Stomach smooth muscle (tissue), 2 donors: ENCODE results near the gene ZFYVE28.

Experiments
- H3K27ac ChIP-seq: one replicate; pipeline ENCODE4 v1.7.0; 2013; ENCODE audit warnings: mild to moderate bottlenecking, low read length, inconsistent platforms
- H3K27me3 ChIP-seq, 2 donors: one replicate each; pipeline ENCODE4 v1.7.0; 2013; ENCODE audit warnings: low read length in 2 of 2; ENCODE audit not compliant: insufficient read depth in 2 of 2, control insufficient read depth in 1 of 2
- H3K36me3 ChIP-seq, 2 donors: one replicate each; pipeline ENCODE4 v1.7.0; 2013; ENCODE audit warnings: low read length in 2 of 2; ENCODE audit not compliant: control insufficient read depth in 2 of 2, insufficient read depth in 2 of 2
- H3K4me1 ChIP-seq: one replicate; pipeline ENCODE4 v1.7.0; 2013; ENCODE audit warnings: low read length; ENCODE audit not compliant: control insufficient read depth, insufficient read depth
- H3K4me3 ChIP-seq, 2 donors: one replicate each; pipeline ENCODE4 v1.7.0; 2013; ENCODE audit warnings: low read length in 2 of 2
- H3K9ac ChIP-seq, 2 donors: one replicate each; pipeline ENCODE4 v1.7.0; 2013; ENCODE audit warnings: low read length in 2 of 2, mild to moderate bottlenecking in 1 of 2
- H3K9me3 ChIP-seq, 2 donors: one replicate each; pipeline ENCODE4 v1.7.0; 2013; ENCODE audit warnings: low read length in 2 of 2; ENCODE audit not compliant: control insufficient read depth in 2 of 2
- donor health status: healthy.
- donor health status: Pancreatic carcinoma.

Gene ZFYVE28

DNA sequence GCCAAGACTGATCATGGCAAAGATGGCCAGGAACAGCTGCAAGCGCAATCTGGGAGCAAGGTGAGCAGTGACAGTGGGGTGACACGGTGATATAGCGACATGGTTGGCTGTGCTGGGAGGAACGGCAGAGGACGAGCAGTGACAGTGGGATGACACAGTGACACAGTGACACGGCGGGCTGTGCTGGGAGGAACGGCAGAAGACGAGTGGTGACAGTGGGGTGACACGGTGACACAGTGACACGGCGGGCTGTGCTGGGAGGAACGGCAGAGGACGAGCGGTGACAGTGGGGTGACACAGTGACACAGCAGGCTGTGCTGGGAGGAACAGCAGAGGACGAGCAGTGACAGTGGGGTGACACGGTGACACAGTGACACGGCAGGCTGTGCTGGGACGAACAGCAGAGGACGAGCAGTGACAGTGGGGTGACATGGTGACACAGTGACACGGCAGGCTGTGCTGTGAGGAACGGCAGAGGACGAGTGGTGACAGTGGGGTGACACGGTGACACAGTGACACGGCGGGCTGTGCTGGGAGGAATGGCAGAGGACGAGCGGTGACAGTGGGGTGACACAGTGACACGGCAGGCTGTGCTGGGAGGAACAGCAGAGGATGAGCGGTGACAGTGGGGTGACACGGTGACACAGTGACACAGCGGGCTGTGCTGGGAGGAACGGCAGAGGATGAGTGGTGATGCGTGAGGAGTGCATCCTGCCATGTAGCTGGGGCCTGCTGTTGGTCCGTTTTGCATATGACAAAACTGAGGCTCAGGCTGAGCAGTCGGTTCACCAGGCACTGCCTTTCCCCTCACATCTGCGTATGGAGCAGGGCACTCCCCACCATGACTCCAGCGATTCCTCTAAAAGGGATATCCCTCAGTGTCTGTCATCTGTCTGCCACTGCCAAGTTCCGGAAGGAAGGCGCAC lies 120.6 kb downstream of the ZFYVE28 start:
- Histone ChIP-seq H3K27me3 (no peaks in the 10 kb centered on the region), H3K9ac (no peak overlapping the region), H3K36me3 (no peaks in the 10 kb centered on the region), H3K4me3 (no peak overlapping the region), H3K9me3 (peaks cover 0 to 6% of the 10 kb centered on the region in 2 donors), H3K4me1 (peaks cover 14% of the 10 kb centered on the region), H3K27ac (no peak overlapping the region)

DNA sequence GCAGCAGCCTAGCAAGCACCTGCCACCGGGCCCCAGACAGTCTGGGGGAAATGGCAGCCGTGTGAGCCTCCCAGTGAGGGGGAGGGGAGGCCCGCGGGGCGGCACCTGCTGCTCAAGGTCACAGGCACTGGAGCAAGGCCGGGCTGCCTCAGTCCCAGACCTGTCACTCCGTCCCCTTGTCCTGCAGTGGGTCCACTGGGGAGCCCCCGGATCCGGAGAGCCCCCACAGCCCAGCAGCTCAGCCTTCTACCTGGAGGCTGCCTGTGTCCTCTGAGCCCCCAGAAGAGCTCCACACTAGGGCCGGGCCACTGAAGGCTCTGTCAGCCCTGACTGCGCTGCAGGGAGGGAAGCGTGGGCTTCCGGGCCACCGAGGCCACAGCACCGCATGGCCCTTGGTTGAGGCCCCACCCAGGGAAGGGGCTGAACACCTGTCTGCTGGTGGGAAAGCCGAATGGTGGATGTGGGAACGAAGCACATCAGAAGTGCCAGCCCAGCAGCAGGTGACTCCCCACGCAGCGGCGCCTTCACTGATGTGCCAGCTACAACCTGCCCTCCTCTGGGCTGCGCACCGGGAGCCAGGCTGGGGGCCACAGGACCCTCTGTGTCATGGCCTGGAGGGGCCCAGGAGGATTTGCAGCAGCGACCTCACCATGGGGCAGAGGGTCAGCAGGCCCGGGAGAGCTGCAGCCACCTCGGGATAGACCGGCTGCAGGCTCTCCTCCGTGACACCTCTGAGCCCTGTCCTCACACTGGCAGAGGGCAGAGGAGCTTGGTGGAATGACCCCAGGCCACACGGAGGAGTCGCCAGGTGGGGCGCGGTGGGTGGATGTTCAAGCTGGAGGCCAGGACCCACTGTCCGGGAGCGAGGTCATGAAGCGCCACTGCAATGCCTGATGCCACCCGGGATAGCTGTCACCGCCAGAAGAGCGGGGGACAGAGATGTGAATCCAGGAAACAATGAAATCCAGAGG lies 121.5 kb downstream of the ZFYVE28 start:
- H3K9me3 ChIP-seq = no peaks in the 10 kb centered on the region
- H3K27ac ChIP-seq = no peak overlapping the region
- peaks cover 13% of the 10 kb centered on the region for H3K4me1 ChIP-seq
- H3K9ac ChIP-seq = no peak overlapping the region
- no peaks in the 10 kb centered on the region for H3K36me3 ChIP-seq
- H3K4me3 ChIP-seq = no peak overlapping the region
- H3K27me3 ChIP-seq = no peaks in the 10 kb centered on the region

DNA sequence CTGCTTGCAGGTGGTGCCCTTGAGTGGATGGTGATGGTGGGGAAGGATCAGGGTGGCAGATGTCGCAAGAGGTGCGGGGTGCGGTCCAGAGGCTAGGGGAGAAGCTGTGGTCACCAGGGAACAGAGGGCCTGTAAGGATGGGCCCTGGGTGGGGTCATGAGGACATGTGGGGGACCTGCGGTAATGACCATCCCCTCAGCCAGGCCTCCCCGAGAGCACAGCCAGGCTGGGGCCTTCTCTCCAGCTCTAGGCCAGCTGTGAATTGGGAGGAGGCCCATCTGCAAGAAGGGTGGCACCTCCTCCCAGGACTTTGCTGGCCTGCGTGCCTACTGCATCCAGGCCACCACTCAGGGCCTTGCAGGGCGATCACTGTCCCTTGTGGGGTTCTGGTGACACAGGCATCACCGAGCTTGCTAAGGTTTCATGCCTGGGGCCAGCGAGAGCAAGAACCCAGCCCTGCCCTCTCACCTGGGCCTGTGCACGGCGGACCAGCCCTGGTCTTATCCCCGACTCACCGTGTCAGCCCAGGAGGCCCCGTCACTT lies 122.5 kb downstream of the ZFYVE28 start:
- H3K9me3 ChIP-seq = no peaks in the 10 kb centered on the region
- no peak overlapping the region for H3K9ac ChIP-seq
- H3K27ac ChIP-seq = no peak overlapping the region
- peaks cover 3% of the 10 kb centered on the region for H3K4me1 ChIP-seq
- H3K4me3 ChIP-seq = no peak overlapping the region
- H3K36me3 ChIP-seq = no peaks in the 10 kb centered on the region
- H3K27me3 ChIP-seq = no peaks in the 10 kb centered on the region

DNA sequence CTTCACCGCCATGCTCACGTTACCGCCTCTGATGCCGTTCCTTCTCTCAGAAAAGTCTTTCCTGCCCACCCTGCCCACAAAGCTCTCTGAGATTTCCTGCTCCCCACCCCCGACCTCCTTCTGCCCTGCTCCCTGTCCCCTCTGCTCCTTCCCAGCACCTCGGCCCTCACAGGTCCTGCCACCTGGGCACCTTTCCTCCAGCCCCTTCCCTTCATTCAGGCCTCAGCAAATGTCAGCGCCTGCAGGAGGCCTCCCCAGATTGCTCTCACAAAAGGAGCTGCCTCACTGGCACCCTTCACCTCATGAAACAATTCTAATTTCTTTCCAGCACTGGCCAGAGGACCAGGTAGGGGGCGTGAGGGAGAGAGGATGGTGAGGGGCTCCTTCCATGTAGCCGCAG lies 122.9 kb downstream of the ZFYVE28 start:
- Histone ChIP-seq H3K36me3 (no peaks in the 10 kb centered on the region), H3K27me3 (no peaks in the 10 kb centered on the region), H3K4me3 (no peak overlapping the region), H3K4me1 (no peaks in the 10 kb centered on the region), H3K9ac (no peak overlapping the region), H3K9me3 (no peaks in the 10 kb centered on the region), H3K27ac (no peak overlapping the region)

DNA sequence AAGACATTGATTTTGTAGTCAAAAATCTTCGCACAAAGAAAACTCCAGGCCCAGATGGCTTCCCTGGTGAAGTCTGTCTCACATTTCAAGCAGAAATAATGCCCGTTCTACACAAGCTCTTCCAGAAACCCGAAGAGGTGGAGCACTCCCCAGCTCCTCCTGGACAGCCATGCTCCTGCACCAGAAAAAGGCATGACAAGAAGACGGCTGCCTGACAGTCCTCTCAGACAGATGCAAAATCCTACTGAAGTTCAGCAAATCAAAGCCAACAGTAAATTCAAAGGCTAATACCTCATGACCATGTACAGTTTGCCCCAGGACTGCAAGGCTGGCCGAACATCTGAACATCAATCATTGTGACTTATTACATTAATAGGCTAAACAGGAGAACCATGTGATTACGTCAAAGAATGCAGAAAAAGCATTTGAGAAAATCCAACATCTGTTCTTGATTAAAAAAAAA lies 125.8 kb downstream of the ZFYVE28 start:
- Histone ChIP-seq H3K36me3 (no peaks in the 10 kb centered on the region), H3K4me3 (no peak overlapping the region), H3K9ac (no peak overlapping the region), H3K27me3 (no peaks in the 10 kb centered on the region), H3K27ac (no peak overlapping the region), H3K9me3 (no peaks in the 10 kb centered on the region), H3K4me1 (no peaks in the 10 kb centered on the region)

DNA sequence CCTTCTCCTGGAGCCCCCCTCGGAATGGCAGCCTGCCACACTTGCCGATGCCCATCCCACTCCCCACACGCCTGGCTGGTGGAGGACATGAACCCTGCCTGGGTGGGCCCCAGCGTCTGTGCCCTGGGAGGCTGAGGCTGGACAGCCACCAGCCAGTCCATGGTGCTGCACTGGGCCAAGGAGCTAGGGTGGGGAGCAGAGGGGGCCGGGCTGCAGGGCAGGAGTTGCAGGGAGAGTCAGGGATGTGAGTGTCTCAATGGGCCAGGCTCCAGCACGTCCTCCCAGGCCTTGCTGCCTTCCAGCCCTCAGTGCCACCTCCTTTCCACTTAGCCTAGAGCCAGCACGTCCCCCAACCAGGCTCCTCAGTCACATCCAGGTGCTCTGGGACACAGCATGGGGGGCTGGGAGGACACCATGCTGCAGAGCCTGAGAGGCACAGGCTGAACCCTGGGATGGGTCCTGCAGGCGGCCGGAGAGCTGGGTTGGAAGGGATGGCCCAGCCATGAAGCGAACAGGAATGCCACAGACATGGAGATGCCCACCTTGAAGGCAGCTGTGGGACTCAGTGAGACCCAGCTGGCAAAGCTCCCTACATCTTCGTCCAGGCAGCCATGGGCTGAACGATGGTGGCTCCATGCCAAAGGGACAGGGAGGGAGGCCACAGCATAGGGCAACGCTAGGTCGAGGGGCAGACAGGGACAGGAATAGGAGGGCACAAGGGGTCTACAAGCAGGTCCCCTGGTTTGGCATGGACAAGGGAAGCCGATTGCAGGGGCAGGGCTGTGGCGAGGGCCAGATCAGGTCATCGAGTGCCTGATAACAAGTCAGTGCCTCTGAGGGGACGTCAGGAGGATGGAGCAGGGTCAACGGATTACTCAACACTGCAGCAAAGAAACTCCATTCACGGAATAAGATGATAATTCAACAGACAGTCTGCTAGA lies 126.5 kb downstream of the ZFYVE28 start:
- no peaks in the 10 kb centered on the region for H3K27me3 ChIP-seq
- H3K9ac ChIP-seq = no peak overlapping the region
- no peak overlapping the region for H3K27ac ChIP-seq
- no peaks in the 10 kb centered on the region for H3K9me3 ChIP-seq
- no peaks in the 10 kb centered on the region for H3K4me1 ChIP-seq
- no peak overlapping the region for H3K4me3 ChIP-seq
- H3K36me3 ChIP-seq = no peaks in the 10 kb centered on the region

DNA sequence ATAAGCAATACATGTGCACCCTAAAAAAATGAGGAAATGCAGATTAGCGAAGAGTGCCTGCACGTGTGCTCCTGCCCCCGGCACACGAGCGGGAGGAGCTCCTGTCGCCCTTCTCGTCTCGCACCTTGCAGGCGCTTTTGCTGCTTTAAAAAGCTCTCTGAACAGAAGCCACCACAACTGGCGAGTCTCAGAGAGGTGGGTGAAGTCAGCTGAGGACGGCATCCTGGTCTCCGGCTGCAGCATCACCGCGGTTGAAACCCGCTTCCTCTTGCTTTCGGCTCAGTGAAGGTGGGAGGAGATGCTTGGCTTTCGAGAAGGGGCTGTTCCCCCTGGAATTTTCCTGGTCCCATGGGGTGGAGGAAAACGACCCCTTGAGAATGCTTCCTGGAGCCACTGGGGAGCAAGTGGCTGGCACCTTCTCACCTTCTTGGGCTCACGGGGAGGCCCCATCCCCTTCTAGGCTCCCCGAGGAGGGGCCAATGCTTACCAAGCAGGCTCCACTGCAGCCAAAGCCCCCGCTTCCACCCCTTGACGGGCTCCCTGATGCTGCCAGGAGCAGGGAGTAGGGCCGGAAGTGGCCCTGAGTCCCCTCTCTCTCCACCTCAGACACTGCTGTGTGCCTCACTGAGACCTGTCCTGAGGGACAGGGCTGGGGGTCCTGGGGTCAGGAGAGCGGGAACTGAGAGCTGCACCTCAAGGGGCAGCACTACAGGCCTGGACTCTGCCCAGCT lies 127.3 kb downstream of the ZFYVE28 start:
- Histone ChIP-seq H3K36me3 (no peaks in the 10 kb centered on the region), H3K9ac (no peak overlapping the region)

DNA sequence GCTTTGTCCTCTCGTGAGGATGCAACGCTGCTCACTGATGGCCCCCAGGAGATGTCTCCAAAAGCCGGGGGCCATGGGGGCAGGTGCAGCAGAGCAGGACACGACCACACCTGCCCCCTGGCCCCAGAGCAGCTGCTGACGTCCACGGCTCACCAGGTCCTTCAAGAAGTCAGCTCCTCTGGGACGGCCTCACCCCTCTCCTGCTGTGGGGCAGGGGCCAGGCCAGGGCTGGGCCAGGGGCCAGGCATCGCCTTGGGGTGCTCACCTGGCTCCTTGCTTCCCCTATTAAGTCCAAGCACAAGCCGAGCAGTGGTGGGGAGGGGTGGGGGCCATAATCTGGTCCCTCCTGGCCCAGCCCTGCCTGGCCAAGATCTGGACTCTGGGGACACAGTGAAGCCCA lies 128.0 kb downstream of the ZFYVE28 start:
- Histone ChIP-seq H3K9me3 (no peaks in the 10 kb centered on the region), H3K36me3 (no peaks in the 10 kb centered on the region), H3K4me1 (no peaks in the 10 kb centered on the region), H3K27ac (no peak overlapping the region), H3K27me3 (no peaks in the 10 kb centered on the region), H3K4me3 (no peak overlapping the region), H3K9ac (no peak overlapping the region)

More for the DNA sequence above, 127.3 kb downstream of the ZFYVE28 start:
- Histone ChIP-seq H3K9me3 (no peaks in the 10 kb centered on the region), H3K4me3 (no peak overlapping the region), H3K27ac (no peak overlapping the region), H3K4me1 (no peaks in the 10 kb centered on the region), H3K27me3 (no peaks in the 10 kb centered on the region)

DNA sequence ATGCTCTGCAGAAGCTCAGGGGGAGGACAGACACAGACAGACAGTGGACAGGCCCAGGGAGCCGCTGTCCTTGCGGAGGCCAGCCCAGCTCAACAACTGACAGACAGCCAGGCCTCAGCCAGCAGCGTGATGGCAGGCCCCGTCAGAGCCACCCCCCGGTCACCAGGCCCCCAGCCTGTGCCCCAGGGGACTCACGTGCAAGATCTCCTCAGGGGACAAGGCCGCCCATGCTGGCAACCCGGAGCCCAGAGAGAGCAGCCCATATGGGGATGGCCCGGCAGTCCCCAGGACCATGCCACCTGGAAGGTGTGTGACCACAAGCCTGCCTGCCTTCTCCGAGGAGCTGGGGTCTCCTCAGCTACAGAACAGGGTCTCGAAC lies 128.5 kb downstream of the ZFYVE28 start:
- H3K36me3 ChIP-seq = no peaks in the 10 kb centered on the region
- no peak overlapping the region for H3K9ac ChIP-seq
- H3K4me1 ChIP-seq = no peaks in the 10 kb centered on the region
- H3K9me3 ChIP-seq = no peaks in the 10 kb centered on the region
- H3K27me3 ChIP-seq = no peaks in the 10 kb centered on the region
- H3K27ac ChIP-seq = no peak overlapping the region
- no peak overlapping the region for H3K4me3 ChIP-seq
